WTC11 (cell line): ENCODE data around the gene LGALS1.

Experiments used
- ATF2 ChIP-seq: sonication (generic); formaldehyde crosslinking; IDR thresholded peaks from 2 replicates; pipeline ENCODE4 v1.8.1; 2022; ENCODE audit warnings: low read depth, missing genetic modification reagents, borderline replicate concordance
- ATF3 ChIP-seq: sonication (generic); formaldehyde crosslinking; conservative IDR thresholded peaks from 2 replicates; pipeline ENCODE4 v1.8.1; 2022; ENCODE audit warnings: mild to moderate bottlenecking, missing genetic modification reagents
- ATF6 ChIP-seq: sonication (generic); formaldehyde crosslinking; IDR thresholded peaks from 2 replicates; pipeline ENCODE4 v1.8.1; 2023; ENCODE audit warnings: mild to moderate bottlenecking, missing genetic modification reagents
- CTCF ChIP-seq: fragments of 200-600 bp; IDR thresholded peaks from 2 replicates; pipeline ENCODE4 v1.8.0; 2022; ENCODE audit warnings: antibody characterized with exemption
- FOXK1 ChIP-seq: sonication (generic); formaldehyde crosslinking; IDR thresholded peaks from 2 replicates; pipeline ENCODE4 v1.8.0; 2022; ENCODE audit warnings: mild to moderate bottlenecking, moderate library complexity, missing genetic modification reagents
- HMGXB4 ChIP-seq: sonication (generic); formaldehyde crosslinking; IDR thresholded peaks from 2 replicates; pipeline ENCODE4 v1.8.1; 2023; ENCODE audit warnings: mild to moderate bottlenecking, moderate library complexity, missing genetic modification reagents
- JUN ChIP-seq: sonication (generic); formaldehyde crosslinking; IDR thresholded peaks from 2 replicates; pipeline ENCODE4 v1.8.0; 2023; ENCODE audit warnings: mild to moderate bottlenecking, missing genetic modification reagents
- NR2C2 ChIP-seq: sonication (generic); formaldehyde crosslinking; IDR thresholded peaks from 2 replicates; pipeline ENCODE4 v1.8.0; 2022; ENCODE audit warnings: mild to moderate bottlenecking, missing genetic modification reagents
- NR3C1 ChIP-seq: sonication (generic); formaldehyde crosslinking; conservative IDR thresholded peaks from 2 replicates; pipeline ENCODE4 v1.8.1; 2023; ENCODE audit warnings: low read depth, mild to moderate bottlenecking, missing genetic modification reagents
- STAT6 ChIP-seq: sonication (generic); formaldehyde crosslinking; conservative IDR thresholded peaks from 2 replicates; pipeline ENCODE4 v1.8.1; 2023; ENCODE audit warnings: mild to moderate bottlenecking, low read depth, missing genetic modification reagents, moderate library complexity
- USF2 ChIP-seq: sonication (generic); formaldehyde crosslinking; IDR thresholded peaks from 2 replicates; pipeline ENCODE4 v1.8.1; 2023; ENCODE audit warnings: mild to moderate bottlenecking, missing genetic modification reagents, moderate library complexity
- ZBTB21 ChIP-seq: sonication (generic); formaldehyde crosslinking; IDR thresholded peaks from 2 replicates; pipeline ENCODE4 v1.8.1; 2023; ENCODE audit warnings: mild to moderate bottlenecking, missing genetic modification reagents, borderline replicate concordance

GRCh38 chr22:37675930-37676735 is 697 bp downstream of the LGALS1 start:
- no peak for TF ChIP-seq ATF2 (CRISPR knock-in tag)
- TF ChIP-seq CTCF = no peak
- TF ChIP-seq NR3C1 (CRISPR knock-in tag) = no peak
- TF ChIP-seq HMGXB4 (CRISPR knock-in tag) = no peak
- no peak for TF ChIP-seq ATF6 (CRISPR knock-in tag)
- TF ChIP-seq FOXK1 (CRISPR knock-in tag) = no peak
- no peak for TF ChIP-seq STAT6 (CRISPR knock-in tag)
- no peak for TF ChIP-seq USF2 (CRISPR knock-in tag)
- TF ChIP-seq NR2C2 (CRISPR knock-in tag) = no peak
- TF ChIP-seq ZBTB21 (CRISPR knock-in tag) = no peak
- TF ChIP-seq ATF3 = no peak
- no peak for TF ChIP-seq JUN (CRISPR knock-in tag)
